Stomach (tissue), 4 donors: ENCODE data around the gene TMTC1.

Experiments used
- POLR2A ChIP-seq, 4 donors: fragments of 450-650 bp; IDR thresholded peaks; one replicate each; pipeline ENCODE4 v1.6.1; 2016; ENCODE audit warnings: antibody characterized with exemption in 4 of 4, control low read depth in 2 of 4, mild to moderate bottlenecking in 1 of 4, moderate library complexity in 1 of 4
- POLR2AphosphoS5 ChIP-seq, 3 donors: sonication (generic); formaldehyde crosslinking; IDR thresholded peaks; one replicate each; pipeline ENCODE4 v1.6.1; 2016; ENCODE audit warnings: antibody characterized with exemption in 3 of 3
- TF ChIP-seq, protein P1 (sequence below), 7 experiments: fragments of 450-650 bp in 4 of 7; fragments of 200-600 bp in 3 of 7; sonication (generic) in 3 of 7; IDR thresholded peaks; one replicate each; pipeline ENCODE4 v1.5.1; 2016 to 2019; ENCODE audit warnings: antibody characterized with exemption in 7 of 7, control low read depth in 2 of 7, mild to moderate bottlenecking in 1 of 7

- no peak for TF ChIP-seq POLR2AphosphoS5 (IDR thresholded peaks at IDR 0.05)
- TF ChIP-seq, protein P1, sequence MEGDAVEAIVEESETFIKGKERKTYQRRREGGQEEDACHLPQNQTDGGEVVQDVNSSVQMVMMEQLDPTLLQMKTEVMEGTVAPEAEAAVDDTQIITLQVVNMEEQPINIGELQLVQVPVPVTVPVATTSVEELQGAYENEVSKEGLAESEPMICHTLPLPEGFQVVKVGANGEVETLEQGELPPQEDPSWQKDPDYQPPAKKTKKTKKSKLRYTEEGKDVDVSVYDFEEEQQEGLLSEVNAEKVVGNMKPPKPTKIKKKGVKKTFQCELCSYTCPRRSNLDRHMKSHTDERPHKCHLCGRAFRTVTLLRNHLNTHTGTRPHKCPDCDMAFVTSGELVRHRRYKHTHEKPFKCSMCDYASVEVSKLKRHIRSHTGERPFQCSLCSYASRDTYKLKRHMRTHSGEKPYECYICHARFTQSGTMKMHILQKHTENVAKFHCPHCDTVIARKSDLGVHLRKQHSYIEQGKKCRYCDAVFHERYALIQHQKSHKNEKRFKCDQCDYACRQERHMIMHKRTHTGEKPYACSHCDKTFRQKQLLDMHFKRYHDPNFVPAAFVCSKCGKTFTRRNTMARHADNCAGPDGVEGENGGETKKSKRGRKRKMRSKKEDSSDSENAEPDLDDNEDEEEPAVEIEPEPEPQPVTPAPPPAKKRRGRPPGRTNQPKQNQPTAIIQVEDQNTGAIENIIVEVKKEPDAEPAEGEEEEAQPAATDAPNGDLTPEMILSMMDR (IDR thresholded peaks at IDR 0.05): no peak
- TF ChIP-seq POLR2A (IDR thresholded peaks at IDR 0.05): no peak
These were observed 202.1 kb downstream of the TMTC1 start for GRCh38 chr12:29581631-29582030.
